GM19238 (cell line): ENCODE results near the gene SLC12A8.
"Not testable (repeated sequence)": the region's sequence is repeated elsewhere in the genome, so short reads cannot be mapped to it uniquely, and the experiment has no call there.

Experiments used
- DNase-seq: peaks from one replicate; pipeline ENCODE4 v3.0.0; 2011; ENCODE audit warnings: low spot score; ENCODE audit not compliant: insufficient read length

Gene SLC12A8

GRCh38 chr3:125116311-125117080 is 96.1 kb downstream of the SLC12A8 start:
- no peak for DNase-seq

- DNase-seq = no peak
Observed at GRCh38 chr3:125115640-125116039, 96.9 kb downstream of the SLC12A8 start.

GRCh38 chr3:125112981-125113380 is 99.6 kb downstream of the SLC12A8 start:
- no peak for DNase-seq

GRCh38 chr3:125110876-125111480 is 101.6 kb downstream of the SLC12A8 start:
- DNase-seq = no peak

GRCh38 chr3:125110016-125110875 is 102.3 kb downstream of the SLC12A8 start:
- no peak for DNase-seq

GRCh38 chr3:125109536-125109925 is 103.0 kb downstream of the SLC12A8 start:
- DNase-seq = no peak

GRCh38 chr3:125108833-125109535 is 103.6 kb downstream of the SLC12A8 start:
- DNase-seq = no peak

GRCh38 chr3:125107861-125108567 is 104.5 kb downstream of the SLC12A8 start:
- no peak for DNase-seq

GRCh38 chr3:125107363-125107762 is 105.2 kb downstream of the SLC12A8 start:
- DNase-seq = no peak

- DNase-seq = no peak
Observed at GRCh38 chr3:125105116-125105515, 107.4 kb downstream of the SLC12A8 start.

- DNase-seq = no peak
Observed at GRCh38 chr3:125104639-125105038, 107.9 kb downstream of the SLC12A8 start.

GRCh38 chr3:125103406-125103805 is 109.1 kb downstream of the SLC12A8 start:
- no peak for DNase-seq

- no peak for DNase-seq
Observed at GRCh38 chr3:125102470-125102869, 110.1 kb downstream of the SLC12A8 start.

- no peak for DNase-seq
Observed at GRCh38 chr3:125098611-125099291, 113.8 kb downstream of the SLC12A8 start.

GRCh38 chr3:125090649-125091048 is 121.9 kb downstream of the SLC12A8 start:
- DNase-seq = no peak

- DNase-seq = no peak
Observed at GRCh38 chr3:125087768-125088391, 124.7 kb downstream of the SLC12A8 start.

GRCh38 chr3:125085166-125085565 is 127.4 kb downstream of the SLC12A8 start:
- DNase-seq = no peak

GRCh38 chr3:125083776-125084175 is 128.8 kb downstream of the SLC12A8 start:
- DNase-seq = no peak

GRCh38 chr3:125082339-125082738 is 130.2 kb downstream of the SLC12A8 start:
- DNase-seq = not testable (repeated sequence)

GRCh38 chr3:125080077-125080476 is 132.5 kb downstream of the SLC12A8 start:
- DNase-seq = no peak
